Thoracic aorta (tissue), 2 donors: ENCODE data around the gene TRANK1. TPM values are rescaled to one million over a fixed set of nuclear protein-coding genes. Genes with fewer than 3 reads are reported as not detected.

Experiments
- ATAC-seq: fragments of 150-250 bp; one replicate; pipeline ENCODE4 v1.8.0; 2017; ENCODE audit warnings: low read depth; ENCODE audit not compliant: insufficient number of reproducible peaks, low FRiP score
- DNase-seq: peaks from one replicate; pipeline ENCODE4 v3.0.0-alpha.2; 2020; ENCODE audit warnings: low spot score
- H3K27ac ChIP-seq, 2 donors: fragments of 200-600 bp; sonication (generic); 1 replicate in 1 of 2; 2 replicates in 1 of 2; pipeline ENCODE4 v1.5.1; 2016; ENCODE audit warnings: mild to moderate bottlenecking in 2 of 2, moderate library complexity in 2 of 2
- H3K27me3 ChIP-seq: fragments of 200-600 bp; sonication (generic); replicated peaks from 2 replicates; pipeline ENCODE4 v1.6.0; 2016; ENCODE audit warnings: mild to moderate bottlenecking; ENCODE audit not compliant: insufficient read depth
- H3K36me3 ChIP-seq: fragments of 200-600 bp; sonication (generic); one replicate; pipeline ENCODE4 v1.5.1; 2016
- H3K4me1 ChIP-seq, 2 donors: fragments of 200-600 bp; sonication (generic); 1 replicate in 1 of 2; 2 replicates in 1 of 2; pipeline versions ENCODE4 v1.5.1 to v1.6.0; 2016; ENCODE audit warnings: low read depth in 2 of 2, mild to moderate bottlenecking in 1 of 2; ENCODE audit not compliant: control insufficient read depth in 1 of 2
- H3K4me3 ChIP-seq: fragments of 200-600 bp; sonication (generic); 2 replicates; pipeline ENCODE4 v1.5.1; 2016; ENCODE audit warnings: mild to moderate bottlenecking
- H3K9me3 ChIP-seq: fragments of 200-600 bp; sonication (generic); 2 replicates; pipeline ENCODE4 v1.5.1; 2016
- CTCF ChIP-seq: fragments of 200-600 bp; sonication (generic); IDR thresholded peaks from one replicate; pipeline ENCODE4 v1.5.1; 2019; ENCODE audit warnings: antibody characterized with exemption
- total RNA-seq, 2 donors: library from RNA; depleted of rRNA; stranded (reverse); fragments of >200 nt; gene quantifications; one replicate each; pipeline versions ENCODE4 v1.1.0 to v1.2.3, GENCODE V29; 2016

Gene TRANK1
- total RNA-seq, 2 donors from 2014 or later, result 21.3 to 31.6 TPM

DNA sequence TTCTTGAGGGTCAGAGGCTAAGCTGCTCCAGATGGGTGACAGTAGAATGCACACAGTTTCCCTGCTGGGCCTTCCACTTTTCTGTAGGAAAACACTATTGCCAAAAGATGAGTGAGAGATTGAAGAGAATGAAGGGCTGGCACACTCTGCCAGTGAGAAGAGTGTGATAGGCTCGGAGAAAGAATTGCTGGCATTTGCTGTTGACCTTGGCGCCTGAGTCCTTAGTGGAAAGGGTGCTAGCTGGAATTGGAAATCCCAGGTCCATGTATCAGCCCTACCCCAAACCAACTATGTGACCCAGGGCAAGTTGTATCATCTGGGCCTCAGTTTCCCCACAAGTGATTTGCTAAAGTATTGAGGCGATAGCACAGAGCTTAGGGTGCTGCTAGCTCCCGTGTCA is 120.4 kb downstream of the TRANK1 start:
- TF ChIP-seq CTCF, result no peak
- H3K27me3 ChIP-seq, result no peaks in the 10 kb centered on the region
- no peak for DNase-seq
- no peaks in the 10 kb centered on the region for H3K9me3 ChIP-seq
- H3K27ac ChIP-seq, result no peak overlapping the region
- H3K4me3 ChIP-seq, result no peak overlapping the region
- ATAC-seq, result no peak
- H3K4me1 ChIP-seq, result no peaks in the 10 kb centered on the region
- H3K36me3 ChIP-seq, result peaks cover 20% of the 10 kb centered on the region

GRCh38 chr3:36823806-36824205 is 121.0 kb downstream of the TRANK1 start:
- H3K4me1 ChIP-seq, result no peaks in the 10 kb centered on the region
- ATAC-seq, result no peak
- no peak overlapping the region for H3K4me3 ChIP-seq

GRCh38 chr3:36820083-36820482 is 124.8 kb downstream of the TRANK1 start:
- DNase-seq (no peak), ATAC-seq (no peak)

More at GRCh38 chr3:36823806-36824205, 121.0 kb downstream of the TRANK1 start:
- TF ChIP-seq CTCF, result no peak
- H3K36me3 ChIP-seq, result peaks cover 16% of the 10 kb centered on the region
- H3K27ac ChIP-seq, result no peak overlapping the region
- no peak for DNase-seq
- no peaks in the 10 kb centered on the region for H3K27me3 ChIP-seq
- no peaks in the 10 kb centered on the region for H3K9me3 ChIP-seq

GRCh38 chr3:36817806-36818533 is 126.9 kb downstream of the TRANK1 start:
- Histone ChIP-seq H3K36me3 (no peaks in the 10 kb centered on the region), H3K27ac (no peak overlapping the region), H3K9me3 (no peaks in the 10 kb centered on the region), H3K4me3 (no peak overlapping the region), H3K27me3 (no peaks in the 10 kb centered on the region), H3K4me1 (peaks cover 0 to 3% of the 10 kb centered on the region in 2 donors)
- no peak for TF ChIP-seq CTCF
- ATAC-seq, result no peak
- DNase-seq, result no peak

More at GRCh38 chr3:36820083-36820482, 124.8 kb downstream of the TRANK1 start:
- Histone ChIP-seq H3K4me3 (no peak overlapping the region), H3K27ac (no peak overlapping the region), H3K4me1 (no peaks in the 10 kb centered on the region), H3K27me3 (no peaks in the 10 kb centered on the region), H3K36me3 (no peaks in the 10 kb centered on the region), H3K9me3 (no peaks in the 10 kb centered on the region)
- TF ChIP-seq CTCF, result no peak

- no peaks in the 10 kb centered on the region for H3K9me3 ChIP-seq
- H3K4me3 ChIP-seq, result no peak overlapping the region
- H3K27ac ChIP-seq, result no peak overlapping the region
- no peak for TF ChIP-seq CTCF
- H3K4me1 ChIP-seq, result peaks cover 0 to 3% of the 10 kb centered on the region in 2 donors
- no peaks in the 10 kb centered on the region for H3K36me3 ChIP-seq
- DNase-seq (no peak), ATAC-seq (no peak)
- no peaks in the 10 kb centered on the region for H3K27me3 ChIP-seq
These were observed 129.5 kb downstream of the TRANK1 start for GRCh38 chr3:36815375-36815774.
